HK-2 (cell line): Measurements from ENCODE around the gene HACD1.
"Not testable (repeated sequence)": the region's sequence is repeated elsewhere in the genome, so short reads cannot be mapped to it uniquely, and the experiment has no call there.

Source experiments
- DNase-seq: peaks from one replicate; pipeline ENCODE4 v3.0.0-alpha.2; 2018; ENCODE audit not compliant: unreplicated experiment

Gene HACD1

DNA sequence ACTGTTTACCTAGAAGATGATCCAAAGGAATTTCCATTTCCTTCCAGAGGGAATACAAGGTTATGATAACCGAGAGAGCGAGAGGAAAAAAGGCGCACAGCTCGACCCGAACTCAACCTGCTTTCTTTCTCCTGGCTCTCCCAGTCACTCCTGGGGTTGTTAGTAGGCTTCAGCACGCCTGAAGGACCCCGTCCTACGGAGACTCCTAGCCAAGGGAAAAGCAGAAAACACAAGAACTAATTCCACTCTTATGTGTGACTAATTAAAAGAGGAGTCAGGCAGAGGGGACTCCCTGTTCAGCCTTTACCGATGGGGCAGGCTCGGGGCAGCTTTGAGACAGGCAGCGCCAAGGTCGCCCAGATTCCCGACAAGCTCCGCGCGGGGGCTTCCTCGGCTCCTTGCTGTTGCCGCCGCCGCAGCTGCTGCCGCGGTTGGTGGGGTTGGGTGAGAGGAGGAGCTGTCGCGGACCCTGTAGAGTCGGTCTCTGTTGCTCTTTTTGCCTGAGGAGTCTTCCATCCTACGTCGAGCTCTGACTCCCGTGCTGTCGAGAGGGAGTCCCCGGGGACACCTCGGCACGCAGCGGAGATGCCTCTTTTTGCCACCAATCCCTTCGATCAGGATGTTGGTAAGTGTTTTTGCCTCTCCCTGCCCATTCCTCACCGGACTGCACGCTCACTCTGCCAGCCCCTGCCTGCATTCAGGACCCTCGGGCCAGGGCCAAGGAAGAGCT is 26.7 kb upstream of the HACD1 start, which contains the start of gene STAM:
STAM (plus strand) TSS at position 397 of the 730 bp plus-strand sequence; CDS start at position 586, 189 bp downstream.
- DNase-seq = peak; percentile 83

DNA sequence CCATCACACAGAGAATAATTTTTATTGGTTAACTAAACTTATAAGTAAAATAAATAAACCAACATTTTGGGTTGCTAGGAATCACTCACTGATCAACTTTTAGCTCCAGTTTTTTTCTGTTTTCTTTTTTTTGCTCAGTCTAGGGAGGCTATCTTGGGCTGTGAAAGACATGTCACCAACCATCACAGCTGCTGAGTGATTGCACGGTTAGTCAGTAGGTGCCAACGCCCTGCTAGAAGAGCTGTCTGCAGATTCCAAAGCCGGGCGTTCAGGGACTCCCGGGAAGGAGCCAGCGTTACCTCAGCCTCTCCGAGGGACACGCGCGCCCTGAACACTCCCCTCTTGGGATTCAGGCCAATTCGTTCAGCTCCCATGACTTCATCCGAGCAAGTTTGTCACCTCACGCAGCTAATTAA is 26.2 kb upstream of the HACD1 start:
- peak; percentile 77 for DNase-seq

DNA sequence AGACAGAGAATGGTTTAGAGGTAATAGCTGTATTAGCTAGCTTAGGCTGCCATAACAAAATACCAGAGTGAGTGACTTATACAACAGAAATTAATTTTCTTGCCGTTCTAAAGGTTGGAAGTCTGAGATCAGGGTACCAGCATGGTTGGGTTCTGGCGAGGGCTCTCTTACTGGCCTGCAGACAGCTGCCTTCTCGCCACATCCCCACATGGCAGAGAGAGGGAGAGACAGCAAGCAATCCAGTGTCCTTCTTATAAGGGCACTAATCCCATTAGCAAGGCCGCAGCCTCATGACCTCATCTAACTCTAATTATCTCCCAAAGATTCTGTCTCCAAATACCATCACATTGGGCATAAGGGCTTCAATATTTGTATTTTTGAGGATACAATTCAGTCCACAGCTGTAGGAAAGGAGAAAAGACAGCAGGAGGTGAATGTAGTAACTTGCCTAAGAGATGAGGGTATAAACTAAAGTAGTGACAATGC is 23.2 kb upstream of the HACD1 start:
- DNase-seq = no peak

DNA sequence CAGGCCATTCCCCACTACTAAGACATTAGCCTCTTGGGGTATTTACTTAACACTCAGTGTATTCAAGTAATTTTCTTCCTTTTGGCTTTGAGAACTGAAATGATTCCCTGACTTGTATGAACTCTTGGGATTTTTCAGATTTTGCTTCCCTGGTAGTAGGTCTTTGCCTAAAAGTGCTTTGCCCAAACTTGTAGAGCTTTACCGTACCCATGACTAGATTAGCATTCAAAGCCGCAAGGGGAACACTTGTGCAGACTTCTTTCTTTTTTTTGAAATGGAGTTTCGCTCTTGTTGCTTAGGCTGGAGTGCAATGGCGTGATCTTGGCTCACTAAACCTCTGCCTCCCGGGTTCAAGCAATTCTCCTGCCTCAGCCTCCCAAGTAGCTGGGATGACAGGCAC is 20.7 kb upstream of the HACD1 start:
- DNase-seq = no peak

DNA sequence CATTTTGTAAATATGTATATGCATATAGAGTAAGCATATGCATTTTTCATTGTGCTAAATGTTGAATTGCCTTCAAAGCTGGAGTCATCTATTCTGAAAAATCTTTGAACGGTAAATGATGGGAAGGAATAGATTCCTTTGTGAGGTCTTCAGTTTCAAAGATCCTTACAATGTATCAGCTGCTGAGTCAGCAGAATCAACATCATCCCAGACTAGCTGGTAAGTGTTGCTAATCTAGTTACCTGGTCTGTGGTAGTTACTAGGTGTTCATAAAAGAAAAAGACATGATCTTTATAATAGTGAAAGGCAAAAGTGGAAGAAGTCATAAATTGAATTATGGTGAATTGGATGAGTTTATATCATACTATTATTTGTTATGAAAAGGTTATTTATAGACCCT is 16.2 kb upstream of the HACD1 start:
- no peak for DNase-seq

DNA sequence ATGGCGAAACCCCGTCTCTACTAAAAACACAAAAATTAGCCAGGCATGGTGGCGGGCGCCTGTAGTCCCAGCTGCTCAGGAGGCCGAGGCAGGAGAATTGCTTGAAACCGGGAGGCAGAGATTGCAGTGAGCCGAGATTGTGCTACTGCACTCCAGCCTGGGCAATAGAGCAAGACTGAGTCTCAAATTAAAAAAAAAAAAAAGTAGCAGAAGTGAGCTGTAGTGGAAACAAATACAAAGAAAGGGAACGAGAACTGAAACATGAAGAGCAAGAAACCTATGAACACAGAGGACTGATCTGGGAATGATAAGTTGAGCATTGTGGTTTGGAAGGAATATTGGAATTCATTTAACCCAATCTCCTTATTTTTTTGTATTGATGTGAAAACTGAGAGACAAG is 15.4 kb upstream of the HACD1 start:
- DNase-seq = not testable (repeated sequence)

DNA sequence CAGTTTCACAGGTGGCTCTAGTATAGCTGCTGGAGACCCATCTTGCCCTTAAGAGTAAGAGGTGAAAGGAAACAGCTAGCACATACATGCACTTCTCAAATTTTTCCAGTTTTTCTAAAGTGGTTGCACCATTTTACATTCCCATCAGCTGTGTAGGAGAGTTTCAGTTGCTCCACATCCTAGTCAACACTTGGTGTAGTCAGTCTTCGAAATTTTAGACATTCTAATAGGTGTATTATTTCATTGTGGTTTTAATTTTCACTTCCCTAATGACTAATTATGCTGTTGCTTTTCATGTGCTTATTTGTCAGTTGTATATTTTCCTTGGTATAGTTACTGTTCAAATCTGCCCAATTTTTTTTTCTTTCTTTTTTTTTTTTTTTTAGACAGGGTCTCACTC is 9.5 kb upstream of the HACD1 start:
- DNase-seq = no peak

DNA sequence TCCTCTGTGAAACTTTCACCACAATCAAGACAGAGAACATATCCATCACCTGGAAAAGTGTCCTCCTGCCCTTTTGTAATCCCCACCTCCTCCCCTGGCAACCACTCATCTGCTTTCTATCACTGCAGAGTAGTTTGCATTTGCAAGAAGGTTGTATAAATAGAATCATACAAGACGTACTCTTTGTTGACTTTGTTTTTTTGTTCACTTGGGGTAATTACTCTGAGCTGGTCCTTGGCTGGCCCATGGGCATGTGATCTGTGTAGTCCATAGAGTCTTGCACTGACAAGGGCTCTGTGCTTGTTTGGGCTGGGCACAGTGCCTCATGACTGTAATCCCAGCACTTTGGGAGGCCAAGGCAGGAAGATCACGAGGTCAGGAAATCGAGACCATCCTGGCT is 7.8 kb upstream of the HACD1 start:
- no peak for DNase-seq

DNA sequence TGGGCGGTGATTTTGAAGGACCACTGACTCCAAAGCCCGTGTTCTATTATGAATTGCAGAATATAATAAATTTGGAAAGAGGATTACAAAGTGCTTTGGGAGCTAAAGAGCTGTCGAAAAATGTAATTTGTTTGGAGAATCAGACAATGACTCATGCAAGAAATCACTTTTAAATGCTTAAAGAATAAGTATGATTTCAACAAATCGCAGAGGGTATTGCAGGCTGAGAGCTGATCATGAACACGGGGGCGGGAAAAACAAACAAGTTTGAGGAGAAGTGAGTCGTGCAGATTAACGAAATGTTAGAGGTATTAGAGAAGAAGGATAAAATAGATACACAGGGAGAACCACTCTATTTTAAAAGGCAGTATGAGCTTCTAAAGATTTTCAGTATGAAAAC is 4.9 kb upstream of the HACD1 start:
- no peak for DNase-seq

DNA sequence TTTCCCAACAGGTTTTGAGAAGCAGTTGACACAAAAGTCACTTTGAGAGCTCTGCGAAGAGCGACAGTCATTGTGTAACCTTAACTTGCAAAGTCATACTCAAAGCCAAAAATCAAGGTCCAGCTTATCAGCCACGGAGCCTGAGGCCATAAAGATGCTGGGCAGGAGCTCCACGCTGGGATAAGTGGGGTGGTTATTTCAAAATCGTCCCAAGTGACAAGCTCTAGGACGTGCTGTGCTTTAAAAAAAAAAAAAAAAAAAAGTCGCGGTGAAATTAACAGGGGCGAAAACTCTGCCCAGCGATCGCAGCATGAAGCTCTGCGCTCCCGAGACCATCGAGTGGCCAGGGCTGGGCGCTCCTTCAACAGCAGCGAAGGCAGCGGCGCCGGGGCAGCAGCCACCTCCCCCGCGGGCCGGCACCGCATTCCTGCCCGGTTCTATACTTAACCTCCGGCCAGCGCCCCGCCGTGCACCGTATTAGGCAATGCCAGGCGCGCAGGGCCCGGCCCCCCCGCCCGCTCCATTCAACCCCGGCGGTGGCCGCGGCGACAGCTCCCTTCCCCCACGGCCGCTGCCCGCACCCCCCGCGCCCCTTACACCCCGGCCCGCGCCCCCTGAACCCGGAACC is 657 bp downstream of the HACD1 start:
- peak; percentile 57 for DNase-seq

DNA sequence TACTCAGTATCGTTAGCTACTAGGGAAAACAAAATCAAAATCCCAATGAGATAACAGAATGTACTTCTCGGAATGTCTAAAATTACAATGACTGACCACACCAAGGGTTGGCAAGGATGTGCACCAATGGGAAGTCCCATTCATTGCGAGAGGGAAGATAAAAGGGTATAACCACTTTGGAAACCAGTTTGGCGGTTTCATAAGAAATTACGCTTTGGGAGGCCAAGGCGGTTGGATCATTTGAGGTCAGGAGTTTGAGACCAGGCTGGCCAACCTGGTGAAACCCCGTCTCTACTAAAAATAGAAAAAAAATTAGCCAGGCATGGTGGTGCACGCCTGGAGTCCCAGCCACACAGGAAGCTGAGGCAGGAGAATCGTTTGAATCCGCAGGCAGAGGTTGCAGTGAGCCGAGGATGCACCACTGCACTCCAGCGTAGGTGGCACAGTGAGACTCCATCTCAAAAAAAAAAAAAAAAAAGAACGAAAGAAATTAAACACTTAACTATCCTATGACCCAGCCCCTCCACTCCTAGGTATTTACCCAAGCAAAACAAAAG is 7.6 kb downstream of the HACD1 start:
- DNase-seq = no peak

DNA sequence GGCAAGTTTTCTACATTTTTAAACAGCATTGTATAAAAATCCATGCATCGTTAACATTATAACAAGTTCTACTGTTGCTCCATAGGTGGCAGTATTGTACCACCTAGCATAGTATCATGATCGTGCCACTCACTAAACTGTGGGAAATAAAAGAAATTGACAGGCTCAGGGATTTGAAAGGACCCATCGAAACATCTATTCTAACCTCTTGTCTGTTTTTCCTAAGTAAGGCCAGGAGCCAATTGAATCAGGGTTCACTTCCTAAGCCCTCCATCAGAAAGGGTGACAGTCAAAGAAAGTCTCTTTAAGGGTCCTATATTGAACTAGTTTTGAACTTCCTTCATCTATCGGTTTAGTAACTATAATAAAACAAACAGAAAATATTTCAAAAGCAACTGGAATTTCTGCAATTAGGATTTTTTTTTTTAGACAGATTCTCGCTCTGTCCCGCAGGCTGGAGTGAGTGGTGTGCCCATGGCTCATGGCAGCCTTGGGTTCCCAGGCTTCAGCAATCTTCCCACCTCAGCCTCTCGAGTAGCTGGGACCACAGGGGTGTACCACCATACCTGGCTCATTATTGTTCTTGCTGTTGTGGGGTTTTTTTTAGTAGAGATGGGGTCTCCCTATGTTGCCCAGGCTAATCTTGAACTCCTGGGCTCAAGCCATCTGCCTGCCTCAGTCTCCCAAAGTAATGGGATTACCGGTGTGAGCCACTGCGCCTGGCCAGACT is 9.4 kb downstream of the HACD1 start:
- no peak for DNase-seq

DNA sequence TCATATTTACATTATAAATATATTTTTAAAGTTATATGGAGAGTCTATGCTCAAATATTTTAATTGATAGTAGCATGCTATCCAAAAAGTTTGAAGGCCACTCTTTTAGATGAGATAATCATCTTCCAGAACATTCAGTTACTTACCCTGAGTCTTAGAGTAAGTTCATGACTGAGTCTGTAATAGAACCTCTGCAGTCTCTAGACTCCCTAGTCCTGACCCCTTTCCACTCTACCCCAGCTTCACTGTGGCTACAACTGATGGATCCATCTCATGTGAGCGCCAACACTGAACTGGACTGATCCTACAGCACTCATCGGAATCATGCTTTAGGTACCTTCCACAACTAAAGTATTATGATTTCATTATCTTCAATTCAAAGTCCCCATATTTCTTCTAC is 10.1 kb downstream of the HACD1 start:
- no peak for DNase-seq

DNA sequence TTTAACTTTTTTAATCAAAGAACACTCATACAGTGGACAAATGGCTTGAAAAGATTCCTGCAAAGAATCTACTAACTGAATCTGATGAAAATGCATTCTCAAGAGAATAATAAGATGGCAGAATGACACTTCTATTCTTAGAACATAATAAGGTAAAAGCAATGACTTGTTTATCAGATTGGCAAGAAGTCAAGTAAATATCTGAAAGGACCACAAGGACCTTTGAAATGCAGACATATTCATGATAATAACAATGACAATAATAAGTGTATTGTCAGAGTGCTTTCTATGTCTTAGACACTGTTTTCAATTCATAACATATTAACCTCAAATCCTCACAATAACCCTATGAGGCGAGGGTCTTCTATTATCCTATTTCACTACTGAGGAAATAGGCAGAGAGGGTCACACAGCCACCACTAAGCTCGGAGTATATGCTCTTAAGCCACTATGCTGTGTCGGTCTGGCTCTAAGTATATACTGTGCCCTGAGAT is 10.6 kb downstream of the HACD1 start:
- no peak for DNase-seq

DNA sequence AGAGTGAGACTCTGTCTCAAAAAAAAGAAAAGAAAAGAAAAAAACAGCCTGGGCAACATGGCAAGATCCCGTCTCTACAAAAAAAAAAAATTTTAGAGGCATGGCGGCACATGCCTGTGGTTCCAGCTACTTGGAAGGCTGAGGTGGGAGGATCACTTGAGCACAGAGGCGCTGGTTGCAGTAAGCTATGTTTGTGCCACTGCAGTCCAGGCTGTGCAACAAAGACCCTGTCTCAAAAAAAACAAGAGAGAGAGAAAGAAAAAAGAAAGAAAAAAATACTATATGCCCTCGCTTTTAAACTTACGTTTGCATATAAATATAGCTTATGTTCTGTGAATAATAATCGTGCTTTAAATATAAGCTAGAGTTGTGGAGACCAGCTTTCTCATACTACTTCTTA is 11.2 kb downstream of the HACD1 start:
- DNase-seq = no peak

DNA sequence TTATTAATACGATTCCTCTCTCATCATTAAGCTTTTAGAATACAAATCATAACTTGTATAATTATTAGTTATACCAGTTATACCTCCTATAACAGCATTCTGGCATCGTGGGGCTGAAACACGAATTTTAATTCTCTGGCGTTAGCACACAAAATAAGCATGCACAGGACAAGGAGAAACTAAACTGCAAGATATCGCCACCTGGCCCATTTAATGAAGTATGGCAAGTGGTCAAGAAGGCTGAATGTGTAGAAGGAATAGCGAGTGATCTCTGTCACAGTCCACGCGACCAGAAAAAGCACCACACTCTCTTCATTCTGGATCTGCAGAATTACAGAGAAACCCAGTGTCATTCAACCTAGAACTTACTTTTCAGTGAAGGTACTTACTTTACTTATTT is 18.1 kb downstream of the HACD1 start:
- no peak for DNase-seq

DNA sequence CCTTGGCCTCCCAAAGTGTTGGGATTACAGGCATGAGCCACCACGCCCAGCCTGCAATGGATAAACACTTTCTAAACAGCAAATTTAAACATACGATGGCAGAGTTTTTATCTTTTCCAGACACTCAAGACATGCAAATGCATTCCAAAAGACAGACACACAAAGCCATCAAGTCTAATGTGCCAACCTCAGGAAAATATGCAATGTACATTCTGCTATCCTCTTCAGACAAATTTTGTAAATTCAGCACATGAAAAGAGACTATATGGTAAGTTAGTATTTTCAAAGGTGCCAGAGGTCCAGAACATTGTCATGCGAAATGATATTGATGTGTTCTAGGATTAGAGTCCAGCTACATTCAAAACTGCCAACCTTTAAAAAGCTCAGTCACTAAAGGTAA is 19.8 kb downstream of the HACD1 start:
- no peak for DNase-seq

DNA sequence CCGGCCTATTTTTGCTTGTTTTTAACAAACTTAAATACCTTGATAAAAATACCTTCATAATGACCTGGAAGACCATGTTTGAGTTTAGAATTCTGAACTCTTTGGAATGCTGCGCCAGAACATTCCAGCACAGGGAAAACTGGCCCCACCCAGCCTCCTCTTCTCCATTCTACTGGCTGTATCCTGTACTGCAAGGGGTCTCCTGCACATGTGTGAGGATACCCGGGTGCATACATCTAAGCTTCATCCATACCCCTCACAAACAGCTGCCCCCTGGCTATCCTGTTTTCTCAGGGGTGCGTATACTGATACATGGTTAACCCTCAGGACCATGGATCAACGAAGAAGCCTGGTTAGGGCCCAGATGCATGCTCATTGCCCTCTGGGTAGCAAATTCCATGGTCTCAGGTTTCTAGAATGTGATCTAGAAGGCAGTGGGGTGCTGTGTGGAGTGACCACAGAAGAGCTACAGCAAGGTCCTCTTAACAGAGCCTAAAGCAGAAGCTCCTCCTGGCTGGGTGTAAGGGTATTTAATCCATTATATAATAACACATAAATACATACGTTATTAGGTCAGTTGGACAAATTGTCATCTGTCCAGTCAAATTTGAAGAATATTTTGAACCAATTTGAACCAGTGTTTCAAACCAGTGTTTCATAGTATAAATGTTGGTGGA is 26.1 kb downstream of the HACD1 start:
- DNase-seq = no peak

DNA sequence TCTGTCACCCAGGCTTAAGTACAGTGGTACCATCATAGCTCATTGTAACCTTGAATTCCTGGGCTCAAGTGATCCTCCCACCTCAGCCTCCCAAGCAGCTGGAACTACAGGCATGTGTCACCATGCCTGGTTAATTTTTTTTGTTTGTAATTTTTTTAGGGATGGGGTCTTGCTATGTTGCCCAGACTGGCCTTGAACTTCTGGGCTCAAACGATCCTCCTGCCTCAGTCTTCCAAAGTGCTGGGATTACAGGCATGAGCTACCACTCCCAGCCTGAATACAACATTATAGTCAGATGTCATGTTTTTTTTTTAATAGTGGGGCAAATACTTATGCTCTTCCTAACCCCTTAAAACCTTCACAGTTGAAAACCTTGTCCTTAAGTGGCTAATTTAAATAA is 27.9 kb downstream of the HACD1 start:
- DNase-seq = not testable (repeated sequence)

DNA sequence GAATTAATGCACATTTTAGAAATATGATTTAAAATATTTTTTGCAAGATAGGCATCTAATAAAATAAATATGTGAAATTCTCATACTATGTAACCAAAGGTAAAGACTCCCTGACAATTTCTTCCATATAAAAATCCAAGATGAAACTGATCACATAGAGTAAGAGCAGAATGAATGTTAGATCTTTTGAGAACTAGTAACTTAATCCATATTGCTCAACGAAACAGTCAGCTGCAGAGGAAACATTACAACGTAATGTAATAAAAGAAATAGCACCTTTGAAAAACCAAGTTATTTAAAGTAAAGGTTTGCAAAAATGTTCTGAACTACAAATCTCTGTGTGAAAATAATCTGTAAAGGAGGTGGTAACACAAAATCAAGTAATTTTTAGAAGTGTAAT is 28.8 kb downstream of the HACD1 start:
- no peak for DNase-seq

DNA sequence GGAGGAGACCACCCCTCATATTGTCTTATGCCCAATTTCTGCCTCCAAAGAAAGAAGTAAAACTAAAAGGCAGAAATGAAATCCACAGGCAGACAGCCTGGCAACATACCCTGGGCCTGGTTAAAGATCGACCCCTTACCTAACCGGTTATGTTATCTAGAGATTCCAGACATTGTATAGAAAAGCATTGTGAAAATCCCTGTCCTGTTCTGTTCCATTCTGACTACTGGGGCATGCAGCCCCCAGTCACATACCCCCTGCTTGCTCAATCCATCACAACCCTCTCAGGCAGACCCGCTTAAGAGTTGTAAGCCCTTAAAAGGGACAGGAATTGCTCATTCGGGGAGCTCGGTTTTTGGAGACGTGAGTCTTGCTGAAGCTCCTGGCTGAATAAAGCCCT is 29.9 kb downstream of the HACD1 start:
- DNase-seq = not testable (repeated sequence)

DNA sequence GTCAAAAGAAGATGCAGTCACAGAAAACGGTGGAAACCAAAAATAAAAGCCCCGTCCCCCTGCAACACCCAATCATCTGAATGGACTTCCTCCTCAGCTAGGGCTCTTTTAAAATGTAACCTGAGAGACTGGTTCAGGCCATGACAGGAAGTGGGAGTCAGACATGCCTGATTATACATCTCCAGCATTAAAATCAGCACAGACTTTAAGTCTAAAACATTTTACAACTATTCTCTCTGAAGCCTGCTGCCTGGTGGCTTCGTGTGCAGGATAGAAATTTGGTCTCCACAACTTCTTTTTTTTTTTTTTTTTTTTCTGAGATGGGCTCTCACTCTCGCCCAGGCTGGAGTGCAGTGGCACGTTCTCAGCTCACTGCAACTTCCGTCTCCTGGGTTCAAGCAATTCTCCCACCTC is 30.3 kb downstream of the HACD1 start:
- no peak for DNase-seq
